ENCODE data around the gene COL4A6.

COL4A6 gene

GRCh38 chrX:108442901-108443464 lies 4.8 kb upstream of the COL4A6 start (continued):
- TF ChIP-seq CSDC2 (CRISPR knock-in tag; IDR thresholded peaks at IDR 0.05): no peak
- TF ChIP-seq ZNF565 (CRISPR knock-in tag; conservative IDR thresholded peaks at IDR 0.05; ENCODE audit: low read depth): no peak
- no peak for TF ChIP-seq ARNTL (CRISPR knock-in tag; IDR thresholded peaks at IDR 0.05; ENCODE audit: borderline replicate concordance, low read depth)
- no peak for TF ChIP-seq CREB5 (CRISPR knock-in tag; IDR thresholded peaks at IDR 0.05; ENCODE audit: low read depth)

- TF ChIP-seq CREB5 (CRISPR knock-in tag; IDR thresholded peaks at IDR 0.05; ENCODE audit: low read depth) (no peak), GLIS3 (CRISPR knock-in tag; IDR thresholded peaks at IDR 0.05) (no peak), TCF4 (CRISPR knock-in tag; IDR thresholded peaks at IDR 0.05; ENCODE audit: borderline replicate concordance) (no peak), POU6F1 (CRISPR knock-in tag; IDR thresholded peaks at IDR 0.05; ENCODE audit: borderline replicate concordance, low read depth) (no peak), CSDC2 (CRISPR knock-in tag; IDR thresholded peaks at IDR 0.05) (no peak), PATZ1 (CRISPR knock-in tag; IDR thresholded peaks at IDR 0.05; ENCODE audit: borderline replicate concordance) (no peak), CSRNP3 (CRISPR knock-in tag; IDR thresholded peaks at IDR 0.05) (no peak), ESRRG (CRISPR knock-in tag; IDR thresholded peaks at IDR 0.05) (no peak), SNAI2 (CRISPR knock-in tag; IDR thresholded peaks at IDR 0.05) (no peak), BACH2 (CRISPR knock-in tag; IDR thresholded peaks at IDR 0.05; ENCODE audit: borderline replicate concordance) (no peak), RARB (CRISPR knock-in tag; IDR thresholded peaks at IDR 0.05) (no peak)
Measured at GRCh38 chrX:108439961-108440696, 1.9 kb upstream of the COL4A6 start.

GRCh38 chrX:108439426-108439942 lies 1.3 kb upstream of the COL4A6 start, which contains the start of gene COL4A5:
COL4A5 (plus strand) TSS chrX:108439838; CDS start chrX:108440126, 288 bp downstream.
- TF ChIP-seq CREB5 (CRISPR knock-in tag; IDR thresholded peaks at IDR 0.05; ENCODE audit: low read depth) (no peak), TOX (CRISPR knock-in tag; IDR thresholded peaks at IDR 0.05; ENCODE audit: borderline replicate concordance) (no peak), TSHZ2 (CRISPR knock-in tag; IDR thresholded peaks at IDR 0.05) (no peak), ARNTL (CRISPR knock-in tag; IDR thresholded peaks at IDR 0.05; ENCODE audit: borderline replicate concordance, low read depth) (no peak), TCF4 (CRISPR knock-in tag; IDR thresholded peaks at IDR 0.05; ENCODE audit: borderline replicate concordance) (no peak), ZNF70 (CRISPR knock-in tag; IDR thresholded peaks at IDR 0.05) (no peak), OSR1 (CRISPR knock-in tag; IDR thresholded peaks at IDR 0.05) (no peak), ZNF565 (CRISPR knock-in tag; conservative IDR thresholded peaks at IDR 0.05; ENCODE audit: low read depth) (no peak), PPARA (CRISPR knock-in tag; IDR thresholded peaks at IDR 0.05; ENCODE audit: borderline replicate concordance) (no peak)
- ATAC-seq: peak; percentile 57

More at GRCh38 chrX:108439961-108440696, 1.9 kb upstream of the COL4A6 start:
- ATAC-seq: peak; percentile 52
